ENCODE results near the gene SCEL.
"Not testable (repeated sequence)": the region's sequence is repeated elsewhere in the genome, so short reads cannot be mapped to it uniquely, and the experiment has no call there.

The SCEL gene, protein sequence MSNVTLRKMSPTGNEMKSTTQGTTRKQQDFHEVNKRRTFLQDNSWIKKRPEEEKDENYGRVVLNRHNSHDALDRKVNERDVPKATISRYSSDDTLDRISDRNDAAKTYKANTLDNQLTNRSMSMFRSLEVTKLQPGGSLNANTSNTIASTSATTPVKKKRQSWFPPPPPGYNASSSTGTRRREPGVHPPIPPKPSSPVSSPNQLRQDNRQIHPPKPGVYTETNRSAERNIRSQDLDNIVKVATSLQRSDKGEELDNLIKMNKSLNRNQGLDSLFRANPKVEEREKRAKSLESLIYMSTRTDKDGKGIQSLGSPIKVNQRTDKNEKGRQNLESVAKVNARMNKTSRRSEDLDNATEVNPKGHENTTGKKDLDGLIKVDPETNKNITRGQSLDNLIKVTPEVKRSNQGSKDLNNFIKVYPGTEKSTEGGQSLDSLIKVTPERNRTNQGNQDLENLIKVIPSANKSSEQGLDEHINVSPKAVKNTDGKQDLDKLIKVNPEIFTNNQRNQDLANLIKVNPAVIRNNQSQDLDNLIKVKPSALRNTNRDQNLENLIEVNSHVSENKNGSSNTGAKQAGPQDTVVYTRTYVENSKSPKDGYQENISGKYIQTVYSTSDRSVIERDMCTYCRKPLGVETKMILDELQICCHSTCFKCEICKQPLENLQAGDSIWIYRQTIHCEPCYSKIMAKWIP

DNA sequence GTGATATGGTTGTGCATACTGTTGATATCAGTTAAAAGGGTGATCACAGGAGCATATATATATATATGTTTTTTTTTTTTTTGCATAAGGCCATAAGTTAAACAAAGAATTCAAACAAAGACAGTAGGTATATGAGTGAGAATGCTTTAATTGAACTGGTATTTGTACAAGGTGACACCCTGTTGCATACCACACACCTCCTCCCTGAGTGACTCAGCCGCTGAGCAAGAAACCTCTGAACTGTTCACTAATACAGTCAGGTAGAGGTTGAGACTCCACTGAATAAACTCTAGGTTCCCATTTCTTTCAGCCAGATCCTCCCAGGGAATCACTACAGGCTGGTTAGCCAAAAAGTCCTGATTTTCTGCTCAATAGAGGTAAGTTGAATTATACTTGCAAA, at the start of gene SCEL:
Gene SCEL (plus strand): TSS at position 259 of the 400 bp plus-strand sequence. CDS start 20,170 bp downstream, outside the sequence.
- DNase-seq (ENCODE audit: low read depth): no peak

DNA sequence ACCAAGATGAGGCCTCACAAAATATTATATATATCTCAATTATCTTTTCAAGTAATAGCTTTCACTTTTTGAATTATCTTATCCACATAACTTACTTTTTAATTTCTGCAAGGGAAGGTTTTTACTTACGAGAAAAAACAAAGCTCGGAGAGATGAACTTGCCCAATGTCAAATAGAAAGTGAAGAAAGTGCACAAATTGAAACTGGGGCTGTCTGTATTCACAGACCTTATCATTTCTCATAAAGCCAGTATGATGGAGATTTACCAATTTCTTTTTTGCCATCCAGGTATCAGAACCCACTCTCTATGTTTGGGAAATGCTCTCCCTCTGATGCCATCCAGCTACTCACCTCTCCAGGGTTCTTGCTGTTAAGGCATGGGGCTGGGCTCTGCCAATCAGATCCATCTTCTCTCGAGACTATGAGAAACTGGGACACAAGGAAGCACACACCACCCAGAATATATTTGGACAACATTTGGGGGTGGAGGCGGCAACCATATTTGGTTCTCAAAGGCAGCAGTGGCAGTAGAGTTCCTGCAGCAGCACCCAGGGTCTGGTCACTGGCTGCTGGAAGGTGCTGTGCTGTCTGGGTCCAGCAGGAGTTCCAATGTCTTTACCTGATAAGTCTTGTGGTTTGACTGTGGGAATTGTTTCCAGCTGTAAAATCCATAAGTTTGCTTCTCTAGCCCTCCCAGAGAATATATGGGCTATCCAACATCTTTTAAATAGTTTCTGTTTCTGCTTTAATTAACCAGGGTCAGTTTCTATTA, 45.8 kb upstream of the SCEL start:
- no peak for DNase-seq (ENCODE audit: low read depth)

DNA sequence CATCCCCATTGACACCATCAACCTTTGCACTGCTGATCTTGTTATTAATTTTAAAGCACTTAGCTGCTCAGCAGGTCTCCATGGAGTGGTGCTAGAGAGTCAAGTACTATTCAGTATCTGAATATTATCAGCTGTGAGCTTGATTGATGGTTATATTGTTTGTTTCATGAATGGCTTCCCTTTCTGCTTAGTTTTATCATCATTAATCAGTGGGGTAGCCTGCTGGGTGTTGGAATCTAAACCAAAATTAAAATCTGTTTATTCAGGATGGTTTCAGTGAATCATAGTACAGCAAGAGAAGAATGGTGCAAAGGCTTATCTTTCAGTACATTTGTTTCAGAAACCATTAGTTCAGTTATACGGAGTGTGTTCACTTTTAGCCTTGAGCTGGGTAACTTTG, 42.5 kb upstream of the SCEL start:
- DNase-seq (ENCODE audit: low read depth): no peak

DNA sequence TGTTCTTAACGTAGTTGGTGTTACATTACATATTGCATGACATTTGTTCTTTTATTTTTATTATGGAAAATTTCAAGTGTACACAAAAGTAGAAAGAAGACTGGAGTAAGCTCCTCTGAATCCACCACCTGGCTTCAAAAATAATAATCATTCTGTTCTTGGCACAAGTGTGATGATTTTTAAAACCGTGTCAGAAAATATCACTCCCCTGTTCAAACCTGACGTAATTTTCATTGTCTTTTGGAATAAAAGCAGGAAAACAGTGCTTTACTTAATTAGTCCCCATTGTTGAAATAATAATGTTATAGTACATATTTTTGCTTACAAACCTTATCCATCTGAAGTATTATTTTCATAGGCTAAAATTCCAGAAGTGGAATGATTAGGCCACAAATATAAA, 41.3 kb upstream of the SCEL start:
- no peak for DNase-seq (ENCODE audit: low read depth)

DNA sequence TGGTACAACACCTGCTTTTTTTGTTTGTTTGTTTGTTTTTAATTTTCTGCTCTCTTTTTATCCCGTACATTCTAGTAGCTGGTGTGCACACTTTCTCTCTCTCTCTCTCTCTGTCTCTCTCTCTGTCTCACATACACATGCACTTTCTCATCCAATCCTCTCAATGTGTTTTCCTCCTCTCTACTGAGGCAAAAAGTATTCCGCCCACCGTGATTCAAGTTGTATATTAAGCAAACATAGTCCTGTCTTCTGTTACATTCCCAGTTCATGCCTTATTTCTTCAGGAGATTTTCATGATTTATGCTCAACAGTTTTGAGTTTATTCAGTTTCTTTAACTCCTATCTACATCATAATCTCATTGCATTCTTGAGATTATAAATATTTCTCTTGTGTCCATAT, 38.2 kb upstream of the SCEL start:
- DNase-seq (ENCODE audit: low read depth): no peak

DNA sequence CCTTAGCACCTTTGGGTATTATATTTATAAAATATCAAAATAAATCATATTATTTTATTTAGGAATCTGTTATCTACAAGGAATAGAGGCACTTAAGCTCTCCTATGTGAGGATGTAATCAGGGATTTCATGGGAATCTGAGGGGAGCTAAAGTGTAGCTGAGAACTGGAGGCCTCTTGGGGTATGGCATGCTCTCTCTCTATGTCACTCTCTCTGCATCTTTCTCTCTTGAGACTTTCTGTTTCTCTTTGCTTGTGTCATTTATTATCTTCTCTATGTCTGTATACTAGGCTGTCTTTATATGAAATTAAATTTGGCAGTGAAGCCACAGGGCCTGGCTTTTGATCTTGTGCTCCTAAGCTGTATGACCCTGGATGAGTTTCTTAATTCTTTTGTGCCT, 37.7 kb upstream of the SCEL start:
- DNase-seq (ENCODE audit: low read depth): no peak

DNA sequence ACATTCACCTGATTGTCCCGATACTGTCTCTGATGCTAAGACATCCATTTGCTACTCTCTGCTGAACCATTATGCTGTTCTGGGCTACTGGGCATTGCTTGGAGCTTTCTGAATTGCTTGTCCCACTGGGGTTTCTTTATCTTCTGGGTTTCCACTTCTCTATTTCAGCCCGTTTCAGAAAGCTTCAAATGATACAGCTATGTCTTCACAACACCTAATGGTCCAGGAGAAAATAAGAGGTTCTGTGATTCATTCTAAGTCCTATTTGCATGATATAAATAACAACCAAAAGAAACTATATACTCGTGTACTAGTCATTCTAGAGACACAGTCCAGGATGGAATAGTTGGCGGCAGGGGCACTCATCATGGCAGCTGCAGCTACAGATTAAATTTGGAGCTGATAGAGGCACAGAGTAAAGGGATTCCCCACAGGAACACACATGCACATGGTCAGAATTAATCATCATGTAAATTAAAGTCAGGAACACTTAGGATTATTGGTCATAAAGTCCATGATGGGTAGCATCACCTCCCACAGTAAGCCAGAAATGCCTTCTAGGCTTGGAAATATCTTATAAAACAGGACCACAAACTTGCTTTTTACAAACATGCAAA, 33.3 kb upstream of the SCEL start:
- DNase-seq (ENCODE audit: low read depth): no peak

DNA sequence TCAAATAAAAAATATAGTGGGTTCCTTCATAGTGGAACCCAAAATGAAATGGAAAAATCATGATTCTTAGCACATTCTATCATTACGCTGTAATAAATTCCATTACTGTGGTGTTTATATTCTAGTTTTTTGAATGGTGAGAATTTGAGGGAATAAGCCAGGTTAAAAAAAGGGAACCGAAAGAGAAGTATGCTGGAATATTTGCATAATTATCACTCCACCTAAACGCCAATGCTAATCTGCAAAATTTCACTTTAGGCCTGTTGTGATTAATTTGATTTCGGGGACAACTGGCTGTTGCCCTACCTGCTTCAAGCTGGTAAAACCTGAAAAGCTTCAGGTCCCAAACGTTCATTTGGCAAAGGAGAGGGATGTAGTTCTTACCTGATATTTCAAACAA, 32.1 kb upstream of the SCEL start:
- DNase-seq (ENCODE audit: low read depth): no peak

DNA sequence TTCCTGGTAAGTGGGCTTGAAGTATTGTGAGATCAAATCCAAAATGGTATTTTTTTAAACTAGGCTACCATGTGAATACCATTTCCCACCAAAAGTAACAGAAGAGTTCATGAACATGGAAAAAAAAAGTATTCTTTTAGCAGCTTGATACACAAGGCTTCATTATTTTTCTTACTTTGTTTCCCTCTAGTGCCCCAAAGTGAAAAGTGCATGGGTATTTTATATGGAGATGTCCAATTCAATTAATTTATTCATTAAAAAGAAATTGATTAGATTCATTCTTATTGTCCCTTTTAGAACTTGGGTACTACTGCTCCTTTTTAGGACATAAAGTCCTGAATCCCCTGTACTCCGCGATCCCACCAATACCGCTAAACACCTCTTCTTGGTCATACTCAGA, 28.6 kb upstream of the SCEL start:
- no peak for DNase-seq (ENCODE audit: low read depth)

DNA sequence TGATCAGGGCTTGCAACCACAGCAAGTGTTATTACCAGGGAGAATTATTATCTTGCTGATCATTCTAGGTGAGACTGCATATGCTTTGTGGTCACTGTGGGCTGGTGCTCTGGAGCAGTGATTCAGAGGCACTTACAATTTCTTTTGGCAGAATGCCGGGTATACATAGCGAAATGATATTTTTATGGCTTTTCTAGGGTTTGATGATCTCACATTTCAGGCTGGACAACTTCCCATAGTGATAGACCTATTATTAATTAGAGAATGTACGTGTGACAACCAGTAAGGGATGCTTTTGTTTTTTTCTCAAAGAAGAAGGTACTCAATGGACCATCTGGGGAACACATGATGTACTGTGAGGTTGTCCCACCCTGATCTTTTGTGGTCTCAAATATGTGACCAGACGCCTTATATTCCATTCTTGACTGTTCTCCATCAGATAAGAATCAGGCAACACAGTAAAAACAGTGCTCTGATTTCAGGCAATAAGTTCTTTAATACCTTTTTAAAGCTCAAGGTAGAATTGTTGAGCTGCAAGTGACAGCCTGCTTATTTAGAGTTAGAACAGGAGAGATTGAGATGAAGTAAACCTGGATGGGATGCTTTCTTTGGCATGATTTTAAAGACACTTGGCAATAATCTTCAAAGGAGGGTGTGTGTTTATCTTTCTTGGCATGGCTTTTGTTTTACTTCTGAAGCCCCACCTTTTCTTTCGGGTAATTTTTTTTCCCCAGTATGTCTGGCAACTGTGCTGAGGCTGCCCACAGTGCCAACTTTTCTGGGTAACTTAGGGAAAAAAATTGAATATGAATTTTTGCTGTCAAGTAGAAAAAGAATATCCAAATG, 27.4 kb upstream of the SCEL start:
- no peak for DNase-seq (ENCODE audit: low read depth)

DNA sequence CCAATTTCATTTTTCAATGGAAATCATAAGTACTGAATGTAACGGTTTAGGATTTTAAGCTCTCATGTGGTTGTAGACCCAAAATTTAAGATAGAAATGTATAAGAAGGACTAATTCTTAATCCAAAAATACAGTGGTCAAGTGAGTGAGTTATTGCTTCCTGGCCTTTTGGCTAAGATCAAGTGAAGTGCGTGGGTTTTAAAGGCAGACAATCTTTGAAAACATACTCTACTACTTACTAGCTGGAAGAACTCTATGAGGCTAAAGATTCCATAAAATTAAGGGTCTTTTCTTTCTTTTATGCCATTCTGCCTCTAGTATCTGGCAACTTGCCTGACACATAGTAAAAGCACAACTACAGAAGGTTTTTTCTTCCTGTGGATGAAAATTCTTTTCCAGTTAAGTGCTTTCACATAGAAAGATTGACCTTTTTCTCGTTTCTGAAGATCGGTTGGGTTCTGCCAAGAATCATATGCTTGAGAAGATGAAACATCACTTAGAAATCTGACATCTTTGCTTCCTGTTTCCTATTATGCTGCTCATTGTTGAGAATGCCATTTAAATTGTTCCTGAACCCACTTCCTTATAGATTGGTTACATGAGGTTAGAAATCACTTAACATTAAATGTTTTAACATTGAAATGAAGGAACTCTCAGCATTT, 26.4 kb upstream of the SCEL start:
- DNase-seq (ENCODE audit: low read depth): no peak

DNA sequence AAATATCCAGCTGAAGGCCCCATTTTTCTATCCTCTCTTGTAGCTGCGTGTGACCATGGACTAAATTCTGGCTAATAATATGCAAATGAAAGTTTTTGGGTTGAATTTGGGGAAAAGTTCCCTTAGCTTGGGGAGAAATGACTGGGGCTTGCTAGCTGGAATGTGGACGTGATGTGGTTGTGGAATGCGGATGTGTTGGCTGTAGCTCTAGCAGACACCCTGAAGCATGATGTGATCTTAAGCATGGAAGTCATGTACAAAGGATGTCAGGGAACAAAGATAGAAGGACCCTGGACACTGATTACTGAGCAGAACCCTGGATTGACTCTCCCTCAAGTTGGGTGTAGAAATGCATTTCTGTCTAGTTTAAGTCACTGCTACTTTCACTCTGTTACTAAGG, 25.4 kb upstream of the SCEL start:
- DNase-seq (ENCODE audit: low read depth): no peak

DNA sequence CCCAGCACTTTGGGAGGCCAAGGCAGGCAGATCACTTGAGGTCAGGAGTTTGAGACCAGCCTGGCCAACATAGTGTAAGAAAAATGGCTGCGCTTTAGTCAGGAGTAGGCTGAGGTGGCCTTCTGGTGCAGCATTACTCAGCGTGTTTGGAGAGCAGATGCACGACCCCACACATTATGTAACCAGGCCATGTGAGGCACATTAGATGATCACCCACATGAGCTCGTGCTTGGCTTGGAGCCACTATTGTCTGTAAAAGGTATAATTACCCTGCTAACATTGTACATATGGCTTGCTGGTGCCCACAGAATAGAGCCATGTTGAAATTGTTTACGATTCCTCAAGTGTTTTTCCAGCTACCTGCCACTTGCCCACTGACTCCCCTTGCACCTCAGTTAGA, 24.0 kb upstream of the SCEL start:
- DNase-seq (ENCODE audit: low read depth): no peak

DNA sequence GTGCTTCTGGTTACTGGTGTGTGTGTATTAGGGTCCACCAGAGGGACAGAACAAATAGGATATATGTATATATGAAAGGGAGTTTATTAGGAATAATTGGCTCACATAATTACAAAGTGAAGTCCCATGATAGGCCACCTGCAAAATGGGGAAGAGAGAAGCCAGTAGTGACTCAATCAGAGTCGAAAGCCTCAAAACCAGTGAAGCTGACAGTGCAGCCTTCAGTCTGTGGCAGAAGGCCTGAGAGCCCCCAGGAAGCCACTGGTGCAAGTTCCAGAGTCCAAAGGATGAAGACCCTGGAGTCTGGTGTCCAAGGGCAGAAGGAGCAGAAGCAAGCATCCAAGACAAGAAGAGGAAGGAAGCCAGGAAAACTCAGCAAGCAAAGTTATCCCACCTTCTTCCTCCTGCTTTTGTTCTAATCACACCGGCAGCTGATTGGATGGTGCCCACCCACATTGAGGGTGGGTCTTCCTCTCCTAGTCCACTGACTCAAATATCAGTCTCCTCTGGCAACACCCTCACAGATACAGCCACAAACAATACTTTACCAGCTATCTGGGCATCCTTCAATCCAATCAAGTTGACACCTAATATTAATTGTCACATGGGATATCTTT, 21.7 kb upstream of the SCEL start:
- DNase-seq (ENCODE audit: low read depth): no peak

DNA sequence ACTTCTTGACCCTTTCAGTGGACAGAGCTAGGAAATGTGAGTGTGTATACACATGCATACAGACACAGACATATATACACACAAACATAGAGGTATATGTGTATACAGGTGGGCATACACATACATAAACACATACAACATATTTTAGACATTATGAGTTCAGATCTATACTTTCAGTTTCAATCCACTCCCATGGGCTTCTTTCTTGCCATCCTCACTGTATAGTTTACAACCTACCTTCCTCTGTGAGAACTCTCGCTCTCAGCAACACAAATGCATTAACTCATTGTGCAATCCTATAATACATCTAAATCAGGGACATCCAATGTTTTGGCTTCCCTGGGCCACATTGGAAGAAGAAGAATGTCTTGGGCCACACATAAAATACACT, 21.2 kb upstream of the SCEL start:
- DNase-seq (ENCODE audit: low read depth): no peak

DNA sequence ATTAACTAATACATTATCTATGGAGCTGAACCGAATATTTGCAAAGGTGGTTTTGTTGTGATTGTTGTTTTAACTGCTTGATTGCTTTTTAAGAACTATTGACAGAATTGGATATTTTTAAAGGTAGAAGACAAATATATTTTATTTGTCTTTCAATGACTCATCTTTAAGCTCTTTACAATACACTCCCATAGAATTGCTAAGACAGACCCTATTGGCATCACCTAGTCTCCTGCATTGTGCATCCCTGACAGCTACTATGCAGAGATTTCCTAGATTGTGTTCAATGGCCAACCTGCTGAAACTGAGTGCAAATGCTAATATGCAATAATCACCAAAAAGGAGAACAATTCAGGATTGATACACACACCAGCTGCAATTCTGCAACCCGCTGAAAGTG, 19.7 kb upstream of the SCEL start:
- DNase-seq (ENCODE audit: low read depth): no peak

DNA sequence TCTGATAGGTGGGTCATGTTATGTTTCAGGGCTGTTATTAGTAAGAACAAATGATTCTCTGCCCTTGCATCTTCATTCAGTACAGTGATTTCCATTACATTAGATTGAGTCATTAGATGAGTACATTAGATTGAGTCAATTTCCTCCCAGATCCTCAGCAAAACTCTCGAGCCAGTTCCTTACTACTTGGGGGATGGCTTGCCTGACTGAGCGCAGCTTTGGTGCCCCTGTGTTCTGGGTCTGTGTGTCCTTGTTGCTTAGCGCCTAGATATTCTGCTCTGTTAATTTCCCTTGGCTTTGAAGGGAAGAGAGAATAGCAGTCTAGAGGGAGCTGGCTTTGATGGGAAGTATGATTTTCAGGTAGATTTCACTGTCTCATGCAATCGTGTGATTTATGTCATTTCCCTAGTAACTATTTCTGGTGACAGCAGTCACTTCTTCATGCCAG, 19.1 kb upstream of the SCEL start:
- no peak for DNase-seq (ENCODE audit: low read depth)

DNA sequence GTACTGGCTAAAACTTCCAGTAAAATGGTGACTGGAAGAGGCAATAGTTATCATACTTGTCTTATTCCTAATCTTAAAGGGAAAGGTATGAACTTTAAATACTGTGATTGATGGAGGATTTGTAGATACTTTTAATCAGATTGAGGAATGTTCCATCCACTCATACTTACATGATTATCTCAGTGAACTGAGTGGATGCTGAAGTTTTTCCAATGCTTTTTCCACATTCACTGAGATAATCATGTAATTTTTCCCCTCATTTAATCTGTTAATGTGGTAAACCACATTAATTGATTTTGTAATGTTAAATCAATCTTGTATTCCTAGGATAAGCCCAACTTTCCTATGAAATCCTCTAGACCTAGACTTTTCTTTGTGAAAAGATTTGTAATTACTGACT, 17.2 kb upstream of the SCEL start:
- no peak for DNase-seq (ENCODE audit: low read depth)

DNA sequence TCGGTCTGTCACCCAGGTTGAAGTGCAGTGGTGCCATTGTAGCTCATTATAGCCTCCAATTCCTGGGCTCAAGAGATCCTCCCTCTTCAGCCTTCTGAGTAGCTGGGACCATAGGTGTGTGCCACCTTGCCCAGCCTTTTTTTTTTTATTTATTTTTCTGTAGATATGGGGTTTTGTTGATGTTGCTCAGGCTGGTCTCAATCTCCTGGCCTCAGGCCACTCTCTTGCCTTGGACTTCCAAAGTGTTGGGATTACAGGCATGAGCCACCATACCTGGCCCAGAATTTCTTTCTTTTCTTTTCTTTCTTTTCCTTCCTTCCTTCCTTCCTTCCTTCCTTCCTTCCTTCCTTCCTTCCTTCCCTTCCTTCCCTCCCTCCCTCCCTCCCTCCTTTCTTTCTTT, 16.1 kb upstream of the SCEL start:
- not testable (repeated sequence) for DNase-seq (ENCODE audit: low read depth)

DNA sequence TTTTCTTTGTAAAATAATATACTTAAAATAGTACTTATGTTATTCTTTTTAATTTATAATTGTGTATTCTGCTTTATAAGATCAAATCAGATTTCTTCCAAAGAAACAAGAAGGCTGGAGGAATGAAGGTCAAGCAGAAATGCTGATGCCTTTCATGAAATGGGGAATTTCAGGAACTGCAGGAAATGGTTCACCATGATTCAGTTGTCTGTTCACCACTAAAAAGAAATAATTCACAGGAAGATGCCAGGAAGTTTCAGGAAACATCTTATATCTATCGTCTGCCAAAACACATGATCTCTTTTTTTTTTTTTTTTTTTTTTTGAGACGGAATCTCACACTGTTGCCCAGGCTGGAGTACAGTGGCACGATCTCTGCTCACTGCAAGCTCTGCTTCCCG, 15.7 kb upstream of the SCEL start:
- no peak for DNase-seq (ENCODE audit: low read depth)

DNA sequence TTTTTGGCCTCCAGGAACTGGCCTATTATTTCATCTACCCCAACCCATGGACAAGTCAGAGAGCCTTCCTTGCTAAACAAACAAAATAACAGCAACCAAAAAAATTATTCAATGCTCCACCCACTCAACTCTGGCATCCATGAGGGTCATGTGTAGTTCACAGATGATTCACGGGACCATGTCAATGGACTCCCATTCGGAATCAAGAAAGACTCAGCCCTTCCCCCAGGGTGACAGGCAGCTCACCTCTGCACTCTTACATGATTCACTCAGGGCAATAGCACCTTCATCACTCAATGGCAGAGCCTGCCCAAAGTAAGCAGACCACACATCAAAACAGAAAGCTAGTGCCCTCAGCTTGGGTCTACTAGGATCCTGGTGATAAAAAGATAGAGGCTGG, 14.3 kb upstream of the SCEL start:
- no peak for DNase-seq (ENCODE audit: low read depth)
